Central memory CD4-positive, alpha-beta T cell (primary cell): ENCODE results near the gene FAM193A.
"Not testable (repeated sequence)": the region's sequence is repeated elsewhere in the genome, so short reads cannot be mapped to it uniquely, and the experiment has no call there.

ENCODE experiments used
- DNase-seq: peaks from one replicate; pipeline ENCODE4 v3.0.0; 2022

The FAM193A gene

GRCh38 chr4:2619459-2619858 lies 83.0 kb downstream of the FAM193A start:
- no peak for DNase-seq

- no peak for DNase-seq
Observed at GRCh38 chr4:2621419-2621818, 85.0 kb downstream of the FAM193A start.

- DNase-seq, result no peak
Observed at GRCh38 chr4:2623442-2623841, 87.0 kb downstream of the FAM193A start.

GRCh38 chr4:2624782-2625530 lies 88.5 kb downstream of the FAM193A start:
- DNase-seq, result no peak

GRCh38 chr4:2626231-2626630 lies 89.8 kb downstream of the FAM193A start:
- no peak for DNase-seq

- no peak for DNase-seq
Observed at GRCh38 chr4:2630556-2631273, 94.3 kb downstream of the FAM193A start.

- no peak for DNase-seq
Observed at GRCh38 chr4:2634014-2634413, 97.6 kb downstream of the FAM193A start.

- DNase-seq, result no peak
Observed at GRCh38 chr4:2636331-2636730, 99.9 kb downstream of the FAM193A start.

GRCh38 chr4:2636994-2637393 lies 100.5 kb downstream of the FAM193A start:
- DNase-seq, result not testable (repeated sequence)

- DNase-seq, result no peak
Observed at GRCh38 chr4:2637956-2638552, 101.6 kb downstream of the FAM193A start.

GRCh38 chr4:2638730-2639129 lies 102.3 kb downstream of the FAM193A start:
- DNase-seq, result no peak

GRCh38 chr4:2642968-2643367 lies 106.5 kb downstream of the FAM193A start:
- no peak for DNase-seq

GRCh38 chr4:2643555-2643954 lies 107.1 kb downstream of the FAM193A start:
- DNase-seq, result no peak

- no peak for DNase-seq
Observed at GRCh38 chr4:2646396-2647149, 110.1 kb downstream of the FAM193A start.

GRCh38 chr4:2647403-2648158 lies 111.1 kb downstream of the FAM193A start:
- DNase-seq, result no peak

- no peak for DNase-seq
Observed at GRCh38 chr4:2648159-2648814, 111.8 kb downstream of the FAM193A start.

GRCh38 chr4:2649604-2650114 lies 113.2 kb downstream of the FAM193A start:
- no peak for DNase-seq

- DNase-seq, result no peak
Observed at GRCh38 chr4:2650276-2650675, 113.8 kb downstream of the FAM193A start.

GRCh38 chr4:2651546-2651945 lies 115.1 kb downstream of the FAM193A start:
- no peak for DNase-seq

- DNase-seq, result no peak
Observed at GRCh38 chr4:2651998-2652397, 115.6 kb downstream of the FAM193A start.

GRCh38 chr4:2652415-2653160 lies 116.1 kb downstream of the FAM193A start:
- no peak for DNase-seq
